ENCODE results near the gene CCBE1. TPM values are rescaled to one million over a fixed set of nuclear protein-coding genes. Genes with fewer than 3 reads are reported as not detected.

The CCBE1 gene
- total RNA-seq, 2 donors from 2014 or later = not detected

GRCh38 chr18:59437851-59438569 is 259.2 kb downstream of the CCBE1 start:
- no peak for ATAC-seq
- no peak overlapping the region for H3K27ac Mint-ChIP-seq

GRCh38 chr18:59432803-59433597 is 264.2 kb downstream of the CCBE1 start:
- no peak overlapping the region for H3K27ac Mint-ChIP-seq

More at GRCh38 chr18:59437851-59438569, 259.2 kb downstream of the CCBE1 start:
- no peak for DNase-seq (ENCODE audit: low spot score)
- H3K36me3 Mint-ChIP-seq = no peaks in the 10 kb centered on the region
- H3K27me3 Mint-ChIP-seq = no peaks in the 10 kb centered on the region
- no peaks in the 10 kb centered on the region for H3K9me3 Mint-ChIP-seq
- no peak overlapping the region for H3K4me3 Mint-ChIP-seq
- no peaks in the 10 kb centered on the region for H3K4me1 Mint-ChIP-seq (ENCODE audit: low read depth in 2 of 2)

GRCh38 chr18:59431131-59431530 is 266.1 kb downstream of the CCBE1 start:
- no peaks in the 10 kb centered on the region for H3K4me1 Mint-ChIP-seq (ENCODE audit: low read depth in 2 of 2)
- H3K36me3 Mint-ChIP-seq = no peaks in the 10 kb centered on the region
- DNase-seq (ENCODE audit: low spot score) = no peak
- H3K27ac Mint-ChIP-seq = no peak overlapping the region
- no peak overlapping the region for H3K4me3 Mint-ChIP-seq
- no peaks in the 10 kb centered on the region for H3K9me3 Mint-ChIP-seq
- H3K27me3 Mint-ChIP-seq = no peaks in the 10 kb centered on the region
- no peak for ATAC-seq

More at GRCh38 chr18:59432803-59433597, 264.2 kb downstream of the CCBE1 start:
- Mint-ChIP-seq H3K4me1 (ENCODE audit: low read depth in 2 of 2) (no peaks in the 10 kb centered on the region), H3K4me3 (no peak overlapping the region), H3K27me3 (no peaks in the 10 kb centered on the region), H3K36me3 (no peaks in the 10 kb centered on the region), H3K9me3 (no peaks in the 10 kb centered on the region)
- no peak for DNase-seq (ENCODE audit: low spot score)
- ATAC-seq = no peak

GRCh38 chr18:59429608-59430007 is 267.6 kb downstream of the CCBE1 start:
- no peaks in the 10 kb centered on the region for H3K36me3 Mint-ChIP-seq
- no peak for DNase-seq (ENCODE audit: low spot score)
- no peak overlapping the region for H3K4me3 Mint-ChIP-seq
- H3K4me1 Mint-ChIP-seq (ENCODE audit: low read depth in 2 of 2) = no peaks in the 10 kb centered on the region
- no peak overlapping the region for H3K27ac Mint-ChIP-seq
- no peaks in the 10 kb centered on the region for H3K9me3 Mint-ChIP-seq
- no peak for ATAC-seq
- H3K27me3 Mint-ChIP-seq = peaks cover 0 to 2% of the 10 kb centered on the region in 2 donors

GRCh38 chr18:59428018-59428417 is 269.2 kb downstream of the CCBE1 start:
- ATAC-seq (no peak), DNase-seq (ENCODE audit: low spot score) (no peak)
- H3K27me3 Mint-ChIP-seq = peaks cover 0 to 2% of the 10 kb centered on the region in 2 donors
- H3K4me1 Mint-ChIP-seq (ENCODE audit: low read depth in 2 of 2) = no peaks in the 10 kb centered on the region
- no peak overlapping the region for H3K27ac Mint-ChIP-seq
- H3K4me3 Mint-ChIP-seq = no peak overlapping the region
- H3K36me3 Mint-ChIP-seq = no peaks in the 10 kb centered on the region
- no peaks in the 10 kb centered on the region for H3K9me3 Mint-ChIP-seq

GRCh38 chr18:59426855-59427254 is 270.4 kb downstream of the CCBE1 start:
- H3K4me3 Mint-ChIP-seq = no peak overlapping the region
- no peaks in the 10 kb centered on the region for H3K36me3 Mint-ChIP-seq
- ATAC-seq (no peak), DNase-seq (ENCODE audit: low spot score) (no peak)
- H3K27ac Mint-ChIP-seq = no peak overlapping the region
- H3K9me3 Mint-ChIP-seq = no peaks in the 10 kb centered on the region
- no peaks in the 10 kb centered on the region for H3K4me1 Mint-ChIP-seq (ENCODE audit: low read depth in 2 of 2)
- peaks cover 0 to 2% of the 10 kb centered on the region in 2 donors for H3K27me3 Mint-ChIP-seq

- no peaks in the 10 kb centered on the region for H3K9me3 Mint-ChIP-seq
- H3K27me3 Mint-ChIP-seq = peaks cover 6 to 7% of the 10 kb centered on the region in 2 donors
- no peaks in the 10 kb centered on the region for H3K4me1 Mint-ChIP-seq (ENCODE audit: low read depth in 2 of 2)
- DNase-seq (ENCODE audit: low spot score) = no peak
- H3K36me3 Mint-ChIP-seq = no peaks in the 10 kb centered on the region
- ATAC-seq = no peak
- H3K27ac Mint-ChIP-seq = no peak overlapping the region
- no peak overlapping the region for H3K4me3 Mint-ChIP-seq
These were observed 274.0 kb downstream of the CCBE1 start for GRCh38 chr18:59423259-59423658.

- Mint-ChIP-seq H3K4me1 (ENCODE audit: low read depth in 2 of 2) (no peaks in the 10 kb centered on the region), H3K36me3 (no peaks in the 10 kb centered on the region), H3K9me3 (no peaks in the 10 kb centered on the region), H3K27me3 (peaks cover 11 to 19% of the 10 kb centered on the region in 2 donors), H3K27ac (no peak overlapping the region), H3K4me3 (no peak overlapping the region)
- ATAC-seq = no peak
- no peak for DNase-seq (ENCODE audit: low spot score)
These were observed 277.0 kb downstream of the CCBE1 start for GRCh38 chr18:59420244-59420643.

GRCh38 chr18:59419386-59419785 is 277.8 kb downstream of the CCBE1 start:
- no peak for DNase-seq (ENCODE audit: low spot score)
- H3K36me3 Mint-ChIP-seq = no peaks in the 10 kb centered on the region
- no peak for ATAC-seq
- H3K27ac Mint-ChIP-seq = no peak overlapping the region
- H3K4me3 Mint-ChIP-seq = no peak overlapping the region
- peaks cover 12 to 22% of the 10 kb centered on the region in 2 donors for H3K27me3 Mint-ChIP-seq
- no peaks in the 10 kb centered on the region for H3K9me3 Mint-ChIP-seq
- no peaks in the 10 kb centered on the region for H3K4me1 Mint-ChIP-seq (ENCODE audit: low read depth in 2 of 2)

GRCh38 chr18:59416818-59417217 is 280.4 kb downstream of the CCBE1 start:
- H3K27ac Mint-ChIP-seq = no peak overlapping the region
- no peaks in the 10 kb centered on the region for H3K9me3 Mint-ChIP-seq
- ATAC-seq = no peak
- no peaks in the 10 kb centered on the region for H3K36me3 Mint-ChIP-seq
- no peaks in the 10 kb centered on the region for H3K4me1 Mint-ChIP-seq (ENCODE audit: low read depth in 2 of 2)
- no peak overlapping the region for H3K4me3 Mint-ChIP-seq
- no peak for DNase-seq (ENCODE audit: low spot score)
- peaks cover 21 to 45% of the 10 kb centered on the region in 2 donors for H3K27me3 Mint-ChIP-seq

- no peak overlapping the region for H3K27ac Mint-ChIP-seq
- DNase-seq (ENCODE audit: low spot score) (no peak), ATAC-seq (no peak)
- no peak overlapping the region for H3K4me3 Mint-ChIP-seq
- H3K27me3 Mint-ChIP-seq = peaks cover 20 to 50% of the 10 kb centered on the region in 2 donors
- H3K36me3 Mint-ChIP-seq = no peaks in the 10 kb centered on the region
- H3K9me3 Mint-ChIP-seq = no peaks in the 10 kb centered on the region
- H3K4me1 Mint-ChIP-seq (ENCODE audit: low read depth in 2 of 2) = no peaks in the 10 kb centered on the region
These were observed 283.0 kb downstream of the CCBE1 start for GRCh38 chr18:59414111-59414653.

- DNase-seq (ENCODE audit: low spot score) (peak; percentile 63), ATAC-seq (peak; percentile 86 to 88)
- Mint-ChIP-seq H3K27me3 (peaks cover 0 to 3% of the 10 kb centered on the region in 2 donors), H3K36me3 (no peaks in the 10 kb centered on the region), H3K4me1 (ENCODE audit: low read depth in 2 of 2) (no peaks in the 10 kb centered on the region), H3K9me3 (no peaks in the 10 kb centered on the region), H3K27ac (no peak overlapping the region), H3K4me3 (no peak overlapping the region)
These were observed 294.7 kb downstream of the CCBE1 start for GRCh38 chr18:59402432-59403090.

- ATAC-seq = no peak
- DNase-seq (ENCODE audit: low spot score) = no peak
- Mint-ChIP-seq H3K4me3 (no peak overlapping the region), H3K27me3 (peaks cover 8 to 10% of the 10 kb centered on the region in 2 donors), H3K9me3 (no peaks in the 10 kb centered on the region), H3K27ac (no peak overlapping the region), H3K4me1 (ENCODE audit: low read depth in 2 of 2) (peaks cover 6 to 8% of the 10 kb centered on the region in 2 donors), H3K36me3 (no peaks in the 10 kb centered on the region)
These were observed 296.8 kb downstream of the CCBE1 start for GRCh38 chr18:59400407-59400806.
